Stimulated activated CD8-positive, alpha-beta memory T cell treated with anti-CD3 and anti-CD28 coated beads, Interleukin-7, amount 100 ng/mL, for 24 hours (primary cell): Measurements from ENCODE around the gene QKI.

Experiments
- DNase-seq: peaks from one replicate; pipeline ENCODE4 v3.0.0-alpha.2; 2020; ENCODE audit warnings: low read depth

Gene QKI

GRCh38 chr6:163391985-163392384, 22.5 kb upstream of the QKI start:
- no peak for DNase-seq

- no peak for DNase-seq
These were observed 22.0 kb upstream of the QKI start for GRCh38 chr6:163392533-163392932.

GRCh38 chr6:163393923-163394322, 20.6 kb upstream of the QKI start:
- DNase-seq, result no peak

GRCh38 chr6:163394659-163395058, 19.9 kb upstream of the QKI start:
- DNase-seq, result no peak

- DNase-seq, result no peak
These were observed 19.2 kb upstream of the QKI start for GRCh38 chr6:163395122-163395830.

GRCh38 chr6:163395831-163396185, 18.7 kb upstream of the QKI start:
- DNase-seq, result no peak

- DNase-seq, result no peak
These were observed 17.2 kb upstream of the QKI start for GRCh38 chr6:163397326-163397725.

GRCh38 chr6:163398115-163398514, 16.4 kb upstream of the QKI start:
- no peak for DNase-seq

GRCh38 chr6:163398815-163399214, 15.7 kb upstream of the QKI start:
- DNase-seq, result no peak

- no peak for DNase-seq
These were observed 14.0 kb upstream of the QKI start for GRCh38 chr6:163400509-163400908.

GRCh38 chr6:163401039-163401885, 13.3 kb upstream of the QKI start:
- DNase-seq, result no peak

- no peak for DNase-seq
These were observed 11.9 kb upstream of the QKI start for GRCh38 chr6:163402616-163403015.

- no peak for DNase-seq
These were observed 9.7 kb upstream of the QKI start for GRCh38 chr6:163404825-163405265.

GRCh38 chr6:163405412-163406309, 8.9 kb upstream of the QKI start:
- no peak for DNase-seq

GRCh38 chr6:163406366-163406765, 8.2 kb upstream of the QKI start:
- DNase-seq, result no peak

- no peak for DNase-seq
These were observed 7.7 kb upstream of the QKI start for GRCh38 chr6:163406830-163407229.

- DNase-seq, result no peak
These were observed 6.0 kb upstream of the QKI start for GRCh38 chr6:163408352-163408991.

- DNase-seq, result no peak
These were observed 4.8 kb upstream of the QKI start for GRCh38 chr6:163409712-163410111.

GRCh38 chr6:163412341-163412740, 2.2 kb upstream of the QKI start:
- DNase-seq, result no peak

- DNase-seq, result no peak
These were observed 1.6 kb upstream of the QKI start for GRCh38 chr6:163412801-163413344.

GRCh38 chr6:163413345-163414116, 987 bp upstream of the QKI start:
- DNase-seq, result peak; percentile 82
